Measurements from ENCODE around the gene MMP28. TPM values are rescaled to one million over a fixed set of nuclear protein-coding genes. Genes with fewer than 3 reads are reported as not detected.

The MMP28 gene, protein sequence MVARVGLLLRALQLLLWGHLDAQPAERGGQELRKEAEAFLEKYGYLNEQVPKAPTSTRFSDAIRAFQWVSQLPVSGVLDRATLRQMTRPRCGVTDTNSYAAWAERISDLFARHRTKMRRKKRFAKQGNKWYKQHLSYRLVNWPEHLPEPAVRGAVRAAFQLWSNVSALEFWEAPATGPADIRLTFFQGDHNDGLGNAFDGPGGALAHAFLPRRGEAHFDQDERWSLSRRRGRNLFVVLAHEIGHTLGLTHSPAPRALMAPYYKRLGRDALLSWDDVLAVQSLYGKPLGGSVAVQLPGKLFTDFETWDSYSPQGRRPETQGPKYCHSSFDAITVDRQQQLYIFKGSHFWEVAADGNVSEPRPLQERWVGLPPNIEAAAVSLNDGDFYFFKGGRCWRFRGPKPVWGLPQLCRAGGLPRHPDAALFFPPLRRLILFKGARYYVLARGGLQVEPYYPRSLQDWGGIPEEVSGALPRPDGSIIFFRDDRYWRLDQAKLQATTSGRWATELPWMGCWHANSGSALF
- polyA plus RNA-seq (ENCODE audit: insufficient read length in 4 of 4), result 10 to 100 TPM in 1 of 4 donors, 1 to 10 TPM in 3; 1.9 to 11.0 (median 2.4) TPM

DNA sequence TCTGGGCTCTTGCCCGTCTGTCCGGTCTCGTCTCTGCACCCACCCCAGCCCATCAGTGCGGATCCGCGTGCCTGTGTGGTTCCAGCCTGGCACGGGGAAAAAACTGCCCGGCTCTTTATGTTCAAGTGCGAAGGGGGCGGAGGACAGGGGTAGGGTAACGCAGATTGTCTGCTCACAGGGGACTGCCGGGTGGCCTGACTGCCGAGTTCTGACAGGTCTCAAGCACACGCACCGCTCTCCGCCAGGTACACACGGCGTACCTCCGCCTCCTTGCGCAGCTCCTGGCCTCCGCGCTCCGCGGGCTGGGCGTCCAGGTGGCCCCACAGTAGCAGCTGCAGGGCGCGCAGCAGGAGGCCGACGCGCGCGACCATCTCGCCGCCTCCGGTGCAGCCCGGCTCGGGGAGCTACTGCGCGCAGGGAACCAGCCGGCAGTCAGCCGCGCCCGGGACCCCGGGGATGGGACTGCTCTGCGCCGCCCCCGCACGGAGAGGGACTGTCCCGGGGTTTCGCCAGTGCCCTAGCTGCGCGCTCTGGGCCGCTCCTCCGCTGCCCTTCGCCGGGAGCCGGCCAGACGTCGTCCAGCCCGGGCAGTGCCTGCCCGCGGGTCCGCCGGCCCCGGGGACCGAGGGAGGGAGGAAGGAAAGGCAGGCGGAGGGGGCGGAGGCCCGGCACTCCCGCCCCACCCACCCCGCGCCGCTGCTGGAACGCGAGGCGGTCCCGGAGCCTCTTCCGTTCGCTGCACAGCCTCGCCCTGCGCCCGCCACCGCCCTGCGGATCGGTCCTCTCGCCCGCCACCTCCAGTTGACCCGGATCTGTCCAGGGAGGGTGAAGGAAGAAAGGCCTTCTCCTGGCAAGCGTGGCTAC lies at the start of gene MMP28:
Gene MMP28 (minus strand): TSS at position 635 of the 864 bp plus-strand sequence. CDS start 264 bp downstream, at position 371.
- DNase-seq (ENCODE audit: low read depth in 4 of 4, low spot score in 3 of 4), result no peak

DNA sequence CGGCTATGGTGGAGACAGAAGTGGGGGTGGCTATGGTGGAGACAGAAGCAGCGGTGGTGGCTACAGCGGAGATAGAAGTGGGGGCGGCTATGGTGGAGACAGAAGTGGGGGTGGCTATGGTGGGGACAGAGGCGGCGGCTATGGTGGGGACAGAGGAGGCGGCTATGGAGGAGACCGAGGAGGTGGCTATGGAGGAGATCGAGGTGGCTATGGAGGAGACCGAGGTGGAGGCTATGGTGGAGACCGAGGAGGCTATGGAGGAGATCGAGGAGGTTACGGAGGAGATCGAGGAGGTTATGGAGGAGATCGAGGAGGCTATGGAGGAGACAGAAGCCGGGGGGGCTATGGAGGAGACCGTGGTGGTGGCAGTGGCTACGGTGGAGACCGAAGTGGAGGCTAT lies 49.1 kb upstream of the MMP28 start:
- DNase-seq (ENCODE audit: low read depth in 4 of 4, low spot score in 3 of 4), result no peak

DNA sequence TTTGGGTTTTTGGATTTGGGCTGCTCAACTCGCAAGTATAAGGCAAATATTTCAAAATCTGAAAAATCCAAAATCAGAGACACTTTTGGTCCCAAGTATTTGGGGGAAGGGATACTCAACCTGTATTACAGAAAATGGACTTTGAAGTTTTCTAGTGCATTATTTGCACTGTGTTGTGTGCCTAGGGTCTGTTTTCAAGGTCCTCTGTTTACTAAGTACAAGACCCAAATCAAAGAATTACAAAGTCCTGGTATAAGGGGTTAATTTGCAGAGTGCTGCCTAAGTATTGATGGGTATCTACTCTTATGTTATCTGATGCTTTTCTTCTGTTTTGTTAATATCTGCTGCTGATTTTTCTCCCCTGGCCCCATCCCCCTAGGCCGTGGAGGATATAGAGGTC lies 48.3 kb upstream of the MMP28 start:
- no peak for DNase-seq (ENCODE audit: low read depth in 4 of 4, low spot score in 3 of 4)

DNA sequence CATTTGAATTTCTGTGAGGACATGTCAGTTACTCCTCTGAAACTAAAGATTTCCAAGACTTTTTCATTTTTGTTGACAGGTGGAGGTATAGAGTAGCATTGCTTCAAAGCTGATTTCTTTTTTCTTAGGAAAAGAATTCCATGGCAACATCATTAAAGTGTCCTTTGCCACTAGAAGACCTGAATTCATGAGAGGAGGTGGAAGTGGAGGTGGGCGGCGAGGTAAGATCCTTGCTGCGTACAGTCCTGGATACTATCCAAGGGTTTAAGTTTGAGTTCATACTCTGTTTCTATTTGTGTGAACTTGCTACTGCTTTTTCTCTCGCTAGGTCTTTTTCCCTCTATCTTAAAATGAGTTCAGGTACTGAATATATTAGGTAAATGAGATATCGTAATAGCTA lies 46.8 kb upstream of the MMP28 start:
- DNase-seq (ENCODE audit: low read depth in 4 of 4, low spot score in 3 of 4), result no peak

DNA sequence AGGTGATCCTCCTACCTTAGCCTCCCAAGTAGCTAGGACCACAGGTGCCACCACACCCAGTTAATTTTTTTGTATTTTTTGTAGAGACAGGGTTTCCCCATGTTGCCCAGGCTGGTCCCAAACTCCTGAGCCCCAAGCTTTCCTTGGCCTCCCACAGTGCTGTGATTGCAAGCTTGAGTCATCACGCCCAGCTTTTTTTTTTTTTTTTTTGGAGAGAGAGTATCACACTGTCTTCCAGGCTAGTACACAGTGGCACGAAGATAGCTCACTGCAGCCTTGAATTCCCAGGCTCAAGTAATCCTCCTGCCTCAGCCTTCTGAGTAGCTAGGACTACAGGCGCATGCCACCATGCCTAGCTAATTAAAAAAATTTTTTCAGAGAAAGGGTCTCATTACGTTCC lies 46.1 kb upstream of the MMP28 start:
- DNase-seq (ENCODE audit: low read depth in 4 of 4, low spot score in 3 of 4), result no peak

DNA sequence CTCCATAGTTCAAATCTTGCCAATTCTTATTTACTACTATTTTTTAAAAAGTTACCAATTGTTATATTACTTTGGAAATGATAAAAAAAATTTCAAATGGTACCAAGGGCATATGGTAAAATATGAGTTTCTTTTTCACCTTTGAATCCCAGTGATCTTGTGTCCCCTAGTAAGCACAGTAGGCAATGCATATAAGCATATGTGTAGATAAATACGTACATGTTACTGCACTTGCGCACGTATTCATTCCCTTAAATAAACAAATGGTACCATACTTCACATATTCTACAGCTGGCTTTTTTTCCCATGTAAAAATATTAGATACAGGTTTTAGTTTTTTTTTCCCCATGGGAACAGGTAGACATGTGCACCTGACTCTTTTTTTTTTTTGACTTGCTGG lies 45.7 kb upstream of the MMP28 start:
- no peak for DNase-seq (ENCODE audit: low read depth in 4 of 4, low spot score in 3 of 4)

DNA sequence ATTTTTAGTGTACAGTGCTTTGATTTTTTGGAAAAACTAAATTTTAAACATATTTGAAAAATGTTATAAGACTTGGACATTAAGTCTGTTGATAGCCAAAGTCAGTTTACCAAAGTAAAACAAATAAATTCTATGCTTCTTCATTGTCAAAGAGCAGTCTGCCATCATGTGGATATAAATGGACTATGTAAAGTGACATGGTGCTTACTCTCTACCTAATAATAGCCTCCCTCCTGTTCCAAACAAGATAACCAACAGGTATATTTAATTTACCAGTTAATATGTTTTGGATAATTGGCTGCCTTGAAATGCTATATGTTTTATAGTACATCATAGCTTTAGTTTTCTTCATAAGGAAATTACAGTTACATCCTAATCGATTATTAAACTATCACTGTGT lies 29.8 kb upstream of the MMP28 start:
- DNase-seq (ENCODE audit: low read depth in 4 of 4, low spot score in 3 of 4), result no peak

DNA sequence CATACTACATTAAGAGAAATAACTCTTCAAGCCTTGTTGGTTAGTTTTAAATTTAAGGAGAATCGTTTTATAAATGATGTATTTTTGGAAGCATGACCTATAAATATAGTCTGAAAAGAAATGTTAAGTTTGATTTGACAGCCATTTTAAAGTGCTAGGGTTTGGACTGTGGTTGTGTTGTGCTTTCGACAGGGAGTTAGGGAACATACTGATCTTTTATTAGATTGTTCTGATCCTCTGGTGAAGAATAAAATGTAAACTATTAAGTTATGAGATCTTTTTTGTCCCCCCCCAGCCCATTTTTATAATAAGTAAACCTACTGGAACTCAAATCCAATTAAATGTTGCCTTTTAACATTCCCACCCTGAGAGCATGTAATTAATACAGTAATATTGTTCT lies 25.9 kb upstream of the MMP28 start:
- DNase-seq (ENCODE audit: low read depth in 4 of 4, low spot score in 3 of 4), result no peak

DNA sequence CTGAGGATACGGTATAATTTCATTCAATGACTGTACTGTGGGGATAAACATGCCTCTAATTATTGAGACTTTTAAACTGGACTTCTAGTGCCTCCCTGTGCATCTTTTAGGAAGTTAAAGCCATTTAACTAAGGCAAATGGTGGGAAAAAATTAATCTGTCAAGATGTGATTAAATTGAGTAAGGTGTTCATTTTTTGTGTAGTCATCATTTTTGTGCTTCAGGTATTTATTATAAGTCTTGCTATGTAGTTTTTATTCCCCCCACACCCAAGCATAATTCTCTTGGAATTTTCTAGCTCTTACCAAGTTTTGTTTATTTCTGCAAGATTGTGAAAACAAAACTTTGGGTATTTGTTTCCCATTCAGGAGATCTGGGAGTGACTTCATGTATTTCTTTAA lies 24.0 kb upstream of the MMP28 start:
- no peak for DNase-seq (ENCODE audit: low read depth in 4 of 4, low spot score in 3 of 4)

DNA sequence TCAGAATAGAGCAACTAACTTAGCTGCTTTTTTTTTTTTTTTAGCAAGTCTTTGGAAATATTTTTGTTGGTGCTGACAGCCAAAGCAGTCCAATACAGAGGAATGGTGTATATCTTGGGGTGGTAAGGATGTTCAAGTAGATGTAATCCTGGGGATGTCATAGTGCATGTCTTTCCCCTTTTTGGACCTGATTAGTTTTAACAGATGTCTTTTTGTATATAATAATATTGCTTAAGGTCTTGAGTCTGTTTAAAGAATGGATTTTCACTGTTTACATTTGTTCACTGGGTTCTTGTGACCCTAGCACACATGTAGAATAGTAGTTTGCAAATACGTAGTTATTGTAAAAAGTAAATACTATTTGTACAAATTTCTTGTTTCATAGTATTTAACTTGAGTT lies 21.8 kb upstream of the MMP28 start:
- no peak for DNase-seq (ENCODE audit: low read depth in 4 of 4, low spot score in 3 of 4)

DNA sequence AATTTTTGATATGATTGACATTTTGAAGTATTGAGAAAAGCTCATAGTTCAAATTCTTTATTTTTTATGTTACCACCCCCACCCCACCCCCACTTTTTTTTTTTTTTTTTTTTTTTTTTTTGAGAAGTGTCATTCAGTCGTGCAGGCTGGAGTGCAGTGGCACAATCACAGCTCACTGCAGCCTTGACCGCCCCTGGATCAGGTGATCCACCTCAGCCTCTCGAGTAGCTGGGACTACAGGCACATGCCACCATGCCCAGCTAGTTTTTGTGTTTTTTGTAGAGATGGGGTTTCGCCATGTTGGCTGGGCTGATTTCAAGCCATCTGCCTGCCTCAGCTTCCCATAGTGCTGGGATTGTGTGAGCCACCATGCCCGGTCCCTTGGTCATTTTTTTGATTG lies 21.3 kb upstream of the MMP28 start:
- DNase-seq (ENCODE audit: low read depth in 4 of 4, low spot score in 3 of 4), result no peak

DNA sequence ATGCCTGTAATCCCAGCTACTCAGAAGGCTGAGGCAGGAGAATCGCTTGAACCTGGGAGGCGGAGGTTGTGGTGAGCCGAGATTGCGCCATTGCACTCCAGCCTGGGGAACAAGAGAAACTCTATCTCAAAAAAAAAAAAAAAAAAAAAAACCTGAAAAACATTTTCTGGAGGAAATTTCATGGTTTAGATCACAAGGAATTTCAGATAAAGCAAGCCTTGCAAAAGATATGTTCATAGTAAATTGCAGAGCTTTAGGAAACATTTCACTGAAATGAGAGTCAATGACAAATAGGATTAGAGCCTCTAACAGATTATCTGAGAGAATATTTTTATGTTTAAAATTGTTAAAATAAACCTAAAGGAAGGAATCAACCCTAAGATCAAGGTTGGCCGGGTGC lies 17.0 kb upstream of the MMP28 start:
- no peak for DNase-seq (ENCODE audit: low read depth in 4 of 4, low spot score in 3 of 4)

DNA sequence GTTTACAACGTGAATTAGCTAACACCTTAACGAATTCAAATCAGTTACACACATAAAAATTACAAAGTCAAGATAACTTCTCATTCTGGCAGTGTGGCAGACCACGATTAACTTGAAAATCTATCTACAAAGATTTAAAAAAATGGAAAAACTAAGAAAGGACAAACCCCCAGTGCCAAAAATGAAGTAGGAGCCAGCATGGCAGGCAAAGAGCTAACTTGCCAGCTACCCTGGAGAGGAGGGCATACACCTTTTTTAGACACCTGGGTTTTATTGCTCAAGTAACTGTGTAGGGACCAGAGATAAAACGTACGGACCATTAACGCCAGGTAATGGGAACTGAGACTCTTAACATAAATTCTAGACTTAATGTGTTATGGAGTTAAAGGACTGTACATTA lies 16.3 kb upstream of the MMP28 start:
- DNase-seq (ENCODE audit: low read depth in 4 of 4, low spot score in 3 of 4), result no peak

DNA sequence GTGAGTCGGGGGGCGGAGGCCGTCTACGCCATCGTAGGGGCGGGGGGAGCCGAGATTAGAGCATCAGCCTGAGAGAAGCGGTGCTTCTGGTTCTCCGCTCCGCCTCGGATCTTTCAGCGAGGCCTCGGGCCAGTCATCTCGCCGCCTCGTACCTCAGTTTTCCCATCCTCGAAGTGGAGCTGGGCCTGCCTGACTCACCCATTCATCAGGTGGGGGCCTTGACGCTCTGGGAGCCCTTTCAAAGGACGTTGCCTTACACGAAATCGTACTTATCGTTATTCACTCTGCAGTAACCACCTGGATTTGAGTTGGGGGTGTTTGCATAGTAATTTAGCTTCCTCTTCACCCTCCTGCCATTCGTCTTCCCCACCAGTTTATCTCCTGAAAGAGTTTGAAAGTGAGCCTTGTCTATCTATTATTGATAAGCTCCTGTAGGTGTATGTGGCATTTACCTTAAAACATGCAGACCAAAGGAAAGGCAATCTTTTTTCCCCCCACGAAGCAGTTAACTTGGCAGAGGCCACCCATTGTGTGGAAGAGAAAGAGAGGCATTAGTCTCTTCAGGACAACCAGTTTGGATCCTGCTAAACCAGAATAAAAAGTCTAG lies 14.5 kb upstream of the MMP28 start:
- DNase-seq (ENCODE audit: low read depth in 4 of 4, low spot score in 3 of 4), result peak in 2 of 4 donors; percentile 2 to 19

DNA sequence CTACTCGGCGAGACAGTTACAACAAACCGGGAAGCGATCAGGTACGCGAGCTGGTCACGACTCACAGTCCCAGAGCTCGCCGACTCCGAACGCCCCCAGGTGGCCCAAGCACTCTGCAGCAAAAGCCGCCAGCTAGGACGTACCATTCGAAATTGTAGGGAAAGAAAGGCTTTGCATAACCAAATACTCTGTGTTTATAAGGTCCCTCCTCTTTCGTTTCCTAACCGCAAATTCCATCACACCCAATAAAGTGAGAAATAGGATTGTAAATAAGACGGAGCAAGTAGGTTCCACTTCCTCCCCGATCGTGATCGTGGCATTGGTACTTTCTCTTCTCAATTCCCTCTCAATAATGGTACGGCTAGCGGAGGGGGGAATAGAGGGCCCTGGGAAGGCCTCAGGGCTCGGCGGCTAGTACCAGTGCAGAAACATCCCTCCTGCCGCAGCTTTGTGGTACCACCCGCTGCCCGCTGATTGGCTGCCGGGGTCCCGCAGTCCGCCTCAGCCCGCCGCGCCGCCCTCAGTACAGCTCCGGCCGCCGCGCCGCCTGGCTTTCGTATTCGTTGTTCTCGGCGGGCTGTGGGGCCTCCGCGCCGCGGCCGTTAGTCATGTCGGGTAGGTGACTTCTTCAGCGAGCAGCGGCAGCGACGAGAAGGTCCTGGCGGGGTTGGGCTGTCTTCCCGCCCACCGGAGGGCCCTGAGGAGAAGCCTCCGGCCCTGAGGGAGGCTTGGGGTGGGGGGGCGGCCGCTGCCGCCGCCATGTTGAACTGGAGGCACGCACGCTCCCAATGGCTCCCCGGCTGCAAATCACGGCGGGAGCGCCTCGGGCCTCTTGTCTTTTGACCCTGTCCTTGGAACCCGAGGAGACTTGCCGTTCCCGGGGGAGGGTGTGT lies 13.8 kb upstream of the MMP28 start, which contains the start of gene TAF15:
Gene TAF15 (plus strand): TSS at position 523 of the 893 bp plus-strand sequence. CDS start 86 bp downstream, at position 609.
- DNase-seq (ENCODE audit: low read depth in 4 of 4, low spot score in 3 of 4), result peak; percentile 94 to 96 (median 94)

DNA sequence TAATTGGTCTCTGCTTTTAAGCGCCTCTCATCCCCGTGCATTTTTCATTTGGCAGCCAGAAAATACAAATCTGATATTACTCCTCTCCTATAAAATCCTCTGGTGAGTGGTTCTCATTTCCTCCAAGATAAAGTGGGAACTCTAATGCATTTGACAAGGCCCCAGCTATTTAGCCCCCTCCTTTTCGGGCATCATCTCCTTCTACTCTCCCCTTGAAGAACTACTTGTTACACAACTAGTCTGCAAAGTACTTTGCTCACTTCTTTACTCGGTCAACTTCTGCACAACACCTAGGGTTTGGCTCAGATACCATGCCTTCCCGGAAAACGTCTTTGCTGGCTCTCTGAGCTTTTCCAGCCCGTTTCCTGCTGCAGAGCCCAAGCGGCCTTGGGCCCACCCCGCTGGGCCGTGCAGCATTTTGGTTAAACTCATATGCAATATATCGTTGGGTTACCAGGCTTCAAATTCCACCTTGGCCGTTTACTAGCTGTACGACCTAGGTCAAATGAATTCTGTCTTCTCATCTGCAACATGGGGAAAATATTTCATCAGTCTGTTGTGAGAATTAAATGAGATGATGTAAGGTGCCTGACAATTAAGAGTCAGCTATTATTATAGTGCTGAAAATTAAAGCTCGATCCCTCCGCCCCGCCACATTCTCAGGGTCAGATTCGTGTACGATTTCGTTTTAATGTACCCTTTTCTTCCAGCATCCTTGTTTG lies 13.0 kb upstream of the MMP28 start:
- DNase-seq (ENCODE audit: low read depth in 4 of 4, low spot score in 3 of 4), result no peak

DNA sequence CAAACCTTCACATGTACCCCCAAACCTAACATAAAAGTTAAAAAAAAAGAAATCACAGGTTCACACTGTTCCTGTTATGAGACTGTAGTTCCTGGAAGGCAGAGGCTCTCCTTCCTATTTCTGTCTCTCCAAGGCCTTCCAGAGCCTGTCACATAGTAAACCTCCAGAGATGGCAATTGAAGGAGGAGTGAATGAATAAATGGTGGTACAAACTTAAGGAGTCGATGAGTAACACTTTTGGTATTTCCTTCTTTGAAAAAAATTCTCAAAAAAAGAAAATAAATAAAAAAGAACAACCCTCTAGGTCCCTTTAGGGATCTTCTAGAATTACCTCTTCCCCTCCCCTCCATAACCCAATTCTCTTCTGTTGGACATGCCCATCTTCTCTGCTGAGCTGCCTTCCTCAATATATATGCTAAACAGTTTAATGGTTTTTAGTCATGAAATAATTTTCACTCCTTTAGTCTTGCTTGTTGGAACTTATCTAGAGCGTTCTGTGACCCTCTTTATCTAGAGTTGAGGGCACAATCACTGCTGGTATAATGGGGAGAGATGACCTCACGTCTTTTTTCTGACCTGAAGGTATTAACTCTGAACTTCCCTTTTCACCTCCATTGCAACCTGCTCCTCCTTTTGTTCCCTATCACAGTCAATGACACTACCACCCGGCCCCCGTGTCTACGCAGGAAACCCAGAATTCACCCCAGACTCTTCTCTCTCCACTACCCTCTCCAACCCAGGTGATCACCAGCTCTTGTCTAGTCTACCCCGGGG lies 12.1 kb upstream of the MMP28 start:
- DNase-seq (ENCODE audit: low read depth in 4 of 4, low spot score in 3 of 4), result no peak

DNA sequence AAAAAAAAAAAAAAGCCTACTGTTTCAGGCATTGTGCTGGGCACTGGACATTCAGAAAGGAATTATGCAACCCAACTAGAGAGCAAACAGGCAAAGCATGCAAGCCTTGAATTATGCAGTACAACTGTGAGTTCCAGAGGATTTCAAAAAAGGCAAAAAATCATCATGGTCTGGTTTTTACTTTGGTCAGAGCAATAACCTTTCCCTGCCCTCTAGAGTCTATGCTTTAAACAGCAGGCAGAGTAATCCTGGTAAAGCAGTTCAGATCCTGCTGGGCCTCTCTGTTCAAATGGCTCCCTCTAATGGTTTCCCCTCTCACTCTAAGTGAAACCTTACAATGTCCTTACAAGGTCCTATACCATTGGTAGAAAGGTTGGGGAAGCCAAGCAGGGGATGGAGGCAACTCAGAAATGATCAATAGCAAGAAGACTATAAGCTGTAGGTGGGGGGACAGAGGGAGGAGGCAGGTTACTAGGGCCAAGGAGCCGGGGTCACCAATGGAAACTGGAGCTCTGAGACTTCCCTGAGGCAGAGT lies 9.3 kb upstream of the MMP28 start:
- peak in 3 of 4 donors; percentile 38 to 74 (median 67) for DNase-seq (ENCODE audit: low read depth in 4 of 4, low spot score in 3 of 4)

All from left renal pelvis (tissue), 4 donors.